ENCODE measurements around the gene IFI27L1. TPM values are rescaled to one million over a fixed set of nuclear protein-coding genes. Genes with fewer than 3 reads are reported as not detected.

Gene IFI27L1
- total RNA-seq (10 to 100 TPM; 13.7 to 16.8 TPM), polyA plus RNA-seq (10 to 100 TPM; 20.8 to 21.8 TPM)
- long read RNA-seq, donor 1, partial matches to known transcripts: 0 of 9 reads
- long read RNA-seq, donor 1, other reads (novel, unspliced or antisense): 5 of 9 reads
- long read RNA-seq, donor 2, partial matches to known transcripts: 1 of 3 reads
- long read RNA-seq, donor 2, other reads (novel, unspliced or antisense): 1 of 3 reads

GRCh38 chr14:94080621-94081385 lies at the start of gene IFI27L1, which contains the start of gene DDX24:
IFI27L1 (plus strand) TSS chr14:94081310; CDS start chr14:94096938, 15,628 bp downstream.
DDX24 (minus strand) TSS chr14:94081202; CDS start chr14:94079742, 1,460 bp downstream.
- WGBS, 2 donors: 0 to 1% methylated on average over 66 to 77 of the region's 77 CpGs
- H3K9me3 ChIP-seq (ENCODE audit: control insufficient read depth, low read length): no peaks in the 10 kb centered on the region
- H3K27me3 ChIP-seq (ENCODE audit: control insufficient read depth in 1 of 2, insufficient read depth in 2 of 2, low read length in 1 of 2): no peaks in the 10 kb centered on the region
- peak within 1 kb of the TSS; percentile 57 to 97 for H3K4me3 ChIP-seq (ENCODE audit: low read length in 2 of 2)
- DNase-seq (peak; percentile 98 to 99), ATAC-seq (ENCODE audit: low FRiP score) (peak; percentile 99)
- H3K27ac ChIP-seq (ENCODE audit: low read depth in 1 of 2, low read length in 2 of 2): peak within 1 kb of the TSS; percentile 45 to 49
- intact Hi-C loops (cut with DNase I): loop anchor here (2.0 to 5.0 kb wide), 2 partner anchors 46 to 48 kb away; partner anchors contain the start of gene IFI27L2 (in 2 of the 2)
- H3K4me1 ChIP-seq (ENCODE audit: control insufficient read depth in 1 of 2, insufficient read depth in 2 of 2, low read length in 2 of 2): peaks cover 0 to 5% of the 10 kb centered on the region in 2 donors
- peaks cover 0 to 3% of the 10 kb centered on the region in 2 donors for H3K36me3 ChIP-seq (ENCODE audit: control insufficient read depth in 1 of 2, insufficient read depth in 2 of 2, low read length in 1 of 2)

DNA sequence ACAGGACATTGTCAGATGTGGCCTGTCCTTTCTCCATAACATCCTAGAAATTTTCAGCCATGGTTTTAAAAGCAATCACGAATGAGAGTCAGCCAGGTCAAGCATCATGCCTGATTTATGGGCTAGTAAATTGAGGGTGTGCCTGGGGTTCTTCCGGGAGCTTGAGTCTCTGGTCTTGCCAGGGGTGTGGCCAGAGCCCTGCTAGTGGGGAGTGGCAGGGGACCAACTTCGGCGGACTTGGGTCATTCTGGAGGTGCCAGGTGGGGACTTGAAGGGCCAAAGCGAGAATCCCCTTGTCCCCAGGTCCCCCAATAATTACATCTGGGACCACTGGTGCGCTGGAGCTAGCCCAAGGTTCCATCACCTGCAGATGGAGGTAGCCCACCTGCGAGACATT lies 49.2 kb upstream of the IFI27L1 start:
- no peak overlapping the region for H3K4me3 ChIP-seq (ENCODE audit: low read length in 2 of 2)
- ATAC-seq (ENCODE audit: low FRiP score) (no peak), DNase-seq (peak; percentile 14 to 55)
- 81 to 82% methylated on average over 7 of the region's 7 CpGs for WGBS, 2 donors
- intact Hi-C loops (cut with DNase I): no loop called here
- H3K27me3 ChIP-seq (ENCODE audit: control insufficient read depth in 1 of 2, insufficient read depth in 2 of 2, low read length in 1 of 2): no peaks in the 10 kb centered on the region
- no peaks in the 10 kb centered on the region for H3K4me1 ChIP-seq (ENCODE audit: control insufficient read depth in 1 of 2, insufficient read depth in 2 of 2, low read length in 2 of 2)
- no peaks in the 10 kb centered on the region for H3K36me3 ChIP-seq (ENCODE audit: control insufficient read depth in 1 of 2, insufficient read depth in 2 of 2, low read length in 1 of 2)
- H3K9me3 ChIP-seq (ENCODE audit: control insufficient read depth, low read length): no peaks in the 10 kb centered on the region
- no peak overlapping the region for H3K27ac ChIP-seq (ENCODE audit: low read depth in 1 of 2, low read length in 2 of 2)

GRCh38 chr14:94034886-94035285 lies 46.2 kb upstream of the IFI27L1 start:
- no peaks in the 10 kb centered on the region for H3K9me3 ChIP-seq (ENCODE audit: control insufficient read depth, low read length)
- ATAC-seq (ENCODE audit: low FRiP score) (no peak), DNase-seq (peak in 1 of 2 donors; percentile 10)
- H3K27ac ChIP-seq (ENCODE audit: low read depth in 1 of 2, low read length in 2 of 2): no peak overlapping the region
- no peak overlapping the region for H3K4me3 ChIP-seq (ENCODE audit: low read length in 2 of 2)
- no peaks in the 10 kb centered on the region for H3K36me3 ChIP-seq (ENCODE audit: control insufficient read depth in 1 of 2, insufficient read depth in 2 of 2, low read length in 1 of 2)
- WGBS, 2 donors: 98% methylated on average over 3 of the region's 3 CpGs
- no peaks in the 10 kb centered on the region for H3K27me3 ChIP-seq (ENCODE audit: control insufficient read depth in 1 of 2, insufficient read depth in 2 of 2, low read length in 1 of 2)
- no peaks in the 10 kb centered on the region for H3K4me1 ChIP-seq (ENCODE audit: control insufficient read depth in 1 of 2, insufficient read depth in 2 of 2, low read length in 2 of 2)
- intact Hi-C loops (cut with DNase I): no loop called here

GRCh38 chr14:94036313-94037167 lies 44.6 kb upstream of the IFI27L1 start:
- 37 to 41% methylated on average over 12 of the region's 12 CpGs for WGBS, 2 donors
- ATAC-seq (ENCODE audit: low FRiP score): peak; percentile 72
- no peaks in the 10 kb centered on the region for H3K9me3 ChIP-seq (ENCODE audit: control insufficient read depth, low read length)
- intact Hi-C loops (cut with DNase I): loop anchor here (1.0 to 2.0 kb wide), 3 partner anchors 100 to 144 kb away; no protein-coding TSS in a partner anchor
- H3K27ac ChIP-seq (ENCODE audit: low read depth in 1 of 2, low read length in 2 of 2): no peak overlapping the region
- no peak overlapping the region for H3K4me3 ChIP-seq (ENCODE audit: low read length in 2 of 2)
- H3K36me3 ChIP-seq (ENCODE audit: control insufficient read depth in 1 of 2, insufficient read depth in 2 of 2, low read length in 1 of 2): no peaks in the 10 kb centered on the region
- no peaks in the 10 kb centered on the region for H3K4me1 ChIP-seq (ENCODE audit: control insufficient read depth in 1 of 2, insufficient read depth in 2 of 2, low read length in 2 of 2)
- peak; percentile 75 to 88 for DNase-seq
- no peaks in the 10 kb centered on the region for H3K27me3 ChIP-seq (ENCODE audit: control insufficient read depth in 1 of 2, insufficient read depth in 2 of 2, low read length in 1 of 2)

- intact Hi-C loops (cut with DNase I): loop anchor here (2.0 kb wide), 2 partner anchors 99 to 143 kb away; no protein-coding TSS in a partner anchor
These were observed 43.2 kb upstream of the IFI27L1 start for GRCh38 chr14:94037954-94038353.

DNA sequence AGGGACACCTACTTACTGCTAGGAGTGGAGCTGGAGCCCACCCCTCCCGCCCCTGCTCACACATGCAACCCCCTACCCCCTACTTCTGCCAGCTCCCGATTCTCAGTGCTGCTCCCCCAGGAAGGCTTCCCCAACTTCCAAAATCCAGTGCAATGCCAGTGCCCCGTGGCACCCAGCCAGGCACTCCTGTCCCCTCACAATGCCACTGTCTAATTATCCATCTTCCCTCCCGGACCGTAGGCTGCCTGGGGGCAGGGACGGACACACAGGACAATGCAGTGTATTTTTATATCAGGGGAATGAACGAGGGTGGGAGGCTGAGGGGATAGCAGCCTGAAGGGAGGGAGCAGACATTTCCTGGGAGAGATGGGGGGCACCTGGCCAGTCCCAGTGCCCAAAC lies 42.6 kb upstream of the IFI27L1 start:
- 89 to 94% methylated on average over 7 of the region's 7 CpGs for WGBS, 2 donors
- no peaks in the 10 kb centered on the region for H3K27me3 ChIP-seq (ENCODE audit: control insufficient read depth in 1 of 2, insufficient read depth in 2 of 2, low read length in 1 of 2)
- H3K36me3 ChIP-seq (ENCODE audit: control insufficient read depth in 1 of 2, insufficient read depth in 2 of 2, low read length in 1 of 2): no peaks in the 10 kb centered on the region
- H3K4me1 ChIP-seq (ENCODE audit: control insufficient read depth in 1 of 2, insufficient read depth in 2 of 2, low read length in 2 of 2): no peaks in the 10 kb centered on the region
- no peak for ATAC-seq (ENCODE audit: low FRiP score)
- no peaks in the 10 kb centered on the region for H3K9me3 ChIP-seq (ENCODE audit: control insufficient read depth, low read length)
- intact Hi-C loops (cut with DNase I): no loop called here
- peak; percentile 17 to 61 for DNase-seq
- H3K4me3 ChIP-seq (ENCODE audit: low read length in 2 of 2): no peak overlapping the region
- no peak overlapping the region for H3K27ac ChIP-seq (ENCODE audit: low read depth in 1 of 2, low read length in 2 of 2)

More at GRCh38 chr14:94037954-94038353, 43.2 kb upstream of the IFI27L1 start:
- no peaks in the 10 kb centered on the region for H3K27me3 ChIP-seq (ENCODE audit: control insufficient read depth in 1 of 2, insufficient read depth in 2 of 2, low read length in 1 of 2)
- DNase-seq (peak in 1 of 2 donors; percentile 65), ATAC-seq (ENCODE audit: low FRiP score) (no peak)
- H3K36me3 ChIP-seq (ENCODE audit: control insufficient read depth in 1 of 2, insufficient read depth in 2 of 2, low read length in 1 of 2): no peaks in the 10 kb centered on the region
- no peaks in the 10 kb centered on the region for H3K4me1 ChIP-seq (ENCODE audit: control insufficient read depth in 1 of 2, insufficient read depth in 2 of 2, low read length in 2 of 2)
- H3K4me3 ChIP-seq (ENCODE audit: low read length in 2 of 2): no peak overlapping the region
- H3K27ac ChIP-seq (ENCODE audit: low read depth in 1 of 2, low read length in 2 of 2): no peak overlapping the region
- no peaks in the 10 kb centered on the region for H3K9me3 ChIP-seq (ENCODE audit: control insufficient read depth, low read length)
- 85 to 89% methylated on average over 9 of the region's 9 CpGs for WGBS, 2 donors

GRCh38 chr14:94038921-94039629 lies 42.0 kb upstream of the IFI27L1 start:
- ATAC-seq (ENCODE audit: low FRiP score) (no peak), DNase-seq (peak; percentile 24 to 54)
- Histone ChIP-seq H3K4me3 (ENCODE audit: low read length in 2 of 2) (no peak overlapping the region), H3K9me3 (ENCODE audit: control insufficient read depth, low read length) (no peaks in the 10 kb centered on the region), H3K27ac (ENCODE audit: low read depth in 1 of 2, low read length in 2 of 2) (no peak overlapping the region), H3K27me3 (ENCODE audit: control insufficient read depth in 1 of 2, insufficient read depth in 2 of 2, low read length in 1 of 2) (no peaks in the 10 kb centered on the region), H3K36me3 (ENCODE audit: control insufficient read depth in 1 of 2, insufficient read depth in 2 of 2, low read length in 1 of 2) (no peaks in the 10 kb centered on the region), H3K4me1 (ENCODE audit: control insufficient read depth in 1 of 2, insufficient read depth in 2 of 2, low read length in 2 of 2) (no peaks in the 10 kb centered on the region)
- WGBS, 2 donors: 87 to 93% methylated on average over 11 of the region's 11 CpGs
- intact Hi-C loops (cut with DNase I): no loop called here

- Histone ChIP-seq H3K27ac (ENCODE audit: low read depth in 1 of 2, low read length in 2 of 2) (no peak overlapping the region), H3K36me3 (ENCODE audit: control insufficient read depth in 1 of 2, insufficient read depth in 2 of 2, low read length in 1 of 2) (no peaks in the 10 kb centered on the region), H3K4me1 (ENCODE audit: control insufficient read depth in 1 of 2, insufficient read depth in 2 of 2, low read length in 2 of 2) (no peaks in the 10 kb centered on the region), H3K27me3 (ENCODE audit: control insufficient read depth in 1 of 2, insufficient read depth in 2 of 2, low read length in 1 of 2) (no peaks in the 10 kb centered on the region), H3K4me3 (ENCODE audit: low read length in 2 of 2) (no peak overlapping the region), H3K9me3 (ENCODE audit: control insufficient read depth, low read length) (no peaks in the 10 kb centered on the region)
- intact Hi-C loops (cut with DNase I): no loop called here
- ATAC-seq (ENCODE audit: low FRiP score) (no peak), DNase-seq (peak; percentile 3 to 62)
- 88 to 89% methylated on average over 5 of the region's 5 CpGs for WGBS, 2 donors
These were observed 40.9 kb upstream of the IFI27L1 start for GRCh38 chr14:94040247-94040646.
